NCI-H446 (cell line): Measurements from ENCODE around the gene IGFBP4.

Source experiments
- DNase-seq, 2 experiments: peaks; one replicate each; lab custom pipeline; 2025; lab: John Stamatoyannopoulos, UW

IGFBP4 gene

GRCh38 chr17:40471846-40472732 is 28.8 kb downstream of the IGFBP4 start:
- no peak for DNase-seq

- no peak for DNase-seq
Observed at GRCh38 chr17:40472733-40473452, 29.6 kb downstream of the IGFBP4 start.

- DNase-seq = no peak
Observed at GRCh38 chr17:40473573-40474365, 30.5 kb downstream of the IGFBP4 start.

- no peak for DNase-seq
Observed at GRCh38 chr17:40474419-40475002, 31.3 kb downstream of the IGFBP4 start.

GRCh38 chr17:40475234-40475908 is 32.1 kb downstream of the IGFBP4 start:
- DNase-seq = no peak

- DNase-seq = no peak
Observed at GRCh38 chr17:40477796-40478195, 34.5 kb downstream of the IGFBP4 start.

GRCh38 chr17:40478486-40478885 is 35.2 kb downstream of the IGFBP4 start:
- no peak for DNase-seq

- no peak for DNase-seq
Observed at GRCh38 chr17:40479754-40480480, 36.7 kb downstream of the IGFBP4 start.

- DNase-seq = no peak
Observed at GRCh38 chr17:40480501-40481003, 37.3 kb downstream of the IGFBP4 start.

GRCh38 chr17:40481106-40481505 is 37.9 kb downstream of the IGFBP4 start:
- DNase-seq = no peak

GRCh38 chr17:40482722-40483121 is 39.5 kb downstream of the IGFBP4 start:
- no peak for DNase-seq

GRCh38 chr17:40483679-40484078 is 40.4 kb downstream of the IGFBP4 start:
- no peak for DNase-seq

- DNase-seq = no peak
Observed at GRCh38 chr17:40484285-40484972, 41.2 kb downstream of the IGFBP4 start.

- no peak for DNase-seq
Observed at GRCh38 chr17:40484973-40485530, 41.8 kb downstream of the IGFBP4 start.

GRCh38 chr17:40485851-40486521 is 42.7 kb downstream of the IGFBP4 start:
- DNase-seq = no peak

GRCh38 chr17:40486522-40487370 is 43.5 kb downstream of the IGFBP4 start:
- DNase-seq = no peak

- no peak for DNase-seq
Observed at GRCh38 chr17:40487371-40488020, 44.2 kb downstream of the IGFBP4 start.
